GM12891 (cell line): ENCODE results near the gene POU6F2.

Experiments used
- POLR2A ChIP-seq: IDR thresholded peaks from 2 replicates; pipeline ENCODE4 v1.6.1; 2011; ENCODE audit warnings: low read depth, low read length, control low read depth
- POLR2AphosphoS5 ChIP-seq: IDR thresholded peaks from 2 replicates; pipeline ENCODE4 v1.6.1; 2011; ENCODE audit warnings: low read depth, low read length, control low read depth

DNA sequence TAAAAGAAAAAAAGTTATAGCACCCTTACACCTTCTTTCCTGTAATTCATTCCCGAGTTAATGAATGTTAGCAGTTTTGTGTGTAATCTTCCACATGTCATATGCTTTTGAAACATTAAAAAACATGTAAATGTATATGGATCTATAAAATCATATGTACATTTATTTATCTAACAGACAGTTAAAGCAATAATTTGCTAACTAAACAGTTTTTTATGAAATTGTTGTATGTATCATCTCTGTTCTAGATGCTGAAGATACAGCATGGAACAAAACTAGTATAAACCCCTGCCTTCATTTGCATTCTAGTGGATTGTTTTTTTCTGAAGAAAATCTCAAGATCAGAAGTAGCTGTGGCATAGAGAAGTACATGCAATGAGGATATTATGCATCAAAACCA lies 165.0 kb downstream of the POU6F2 start:
- TF ChIP-seq POLR2AphosphoS5 (no peak), POLR2A (no peak)
